Colonic mucosa (tissue), 4 donors: ENCODE data around the gene S100PBP. TPM values are rescaled to one million over a fixed set of nuclear protein-coding genes. Genes with fewer than 3 reads are reported as not detected.

Experiments
- DNase-seq: peaks from one replicate; pipeline ENCODE4 v3.0.0-alpha.2; 2020
- H3K27ac ChIP-seq: fragments of 200-600 bp; one replicate; pipeline ENCODE4 v1.8.0; 2021
- H3K27me3 ChIP-seq: fragments of 200-600 bp; one replicate; pipeline ENCODE4 v1.8.0; 2021
- H3K36me3 ChIP-seq: fragments of 200-600 bp; one replicate; pipeline ENCODE4 v1.8.0; 2021
- H3K4me1 ChIP-seq: fragments of 200-600 bp; one replicate; pipeline ENCODE4 v1.8.0; 2021; ENCODE audit warnings: mild to moderate bottlenecking
- H3K4me3 ChIP-seq: fragments of 200-600 bp; one replicate; pipeline ENCODE4 v1.8.0; 2021
- H3K9ac ChIP-seq, 2 donors: one replicate each; pipeline ENCODE4 v1.7.0; 2013; ENCODE audit warnings: control low read depth in 2 of 2, low read depth in 2 of 2, low read length in 2 of 2
- H3K9me3 ChIP-seq: fragments of 200-600 bp; one replicate; pipeline ENCODE4 v1.8.0; 2021
- CTCF ChIP-seq: fragments of 200-600 bp; IDR thresholded peaks from one replicate; pipeline ENCODE4 v1.8.0; 2022; ENCODE audit warnings: antibody characterized with exemption, mild to moderate bottlenecking
- intact Hi-C: fragments of 100-400 bp; cut with DNase I; formaldehyde crosslinking; loops from one replicate; pipeline ENCODE4 v1.14.1; 2022
- total RNA-seq, 2 donors: library from RNA; stranded (reverse); fragmentation: NEBNext Ultra II Directional in 1 of 2; extraction: Animal tissue kit (Norgen Biotek cat#: 25700) in 1 of 2; gene quantifications; one replicate each; pipeline ENCODE4 v1.2.1, GENCODE V29; 2021
- donor health status: healthy.
- donor health status: DM: no; HTN: no; CAD: no.
- donor health status: DM: no; HTN: no; CAD: no.

The S100PBP gene
- total RNA-seq, 2 donors from 2014 or later = 19.0 to 24.9 TPM

- H3K27ac ChIP-seq = no peak overlapping the region
- H3K9me3 ChIP-seq = no peaks in the 10 kb centered on the region
- H3K4me3 ChIP-seq = no peak overlapping the region
- no peak overlapping the region for H3K9ac ChIP-seq
- intact Hi-C loops = no loop called here
- no peak for DNase-seq
- TF ChIP-seq CTCF = no peak
- no peaks in the 10 kb centered on the region for H3K27me3 ChIP-seq
- H3K36me3 ChIP-seq = no peaks in the 10 kb centered on the region
- H3K4me1 ChIP-seq = no peaks in the 10 kb centered on the region
Observed at GRCh38 chr1:32858136-32858535, 40.7 kb downstream of the S100PBP start.

- Histone ChIP-seq H3K4me3 (no peak overlapping the region), H3K9me3 (no peaks in the 10 kb centered on the region), H3K9ac (no peak overlapping the region), H3K27me3 (no peaks in the 10 kb centered on the region), H3K27ac (no peak overlapping the region), H3K36me3 (no peaks in the 10 kb centered on the region), H3K4me1 (no peaks in the 10 kb centered on the region)
- no peak for DNase-seq
- no peak for TF ChIP-seq CTCF
- intact Hi-C loops = no loop called here
Observed at GRCh38 chr1:32858791-32859190, 41.3 kb downstream of the S100PBP start.

GRCh38 chr1:32859915-32860314, 42.5 kb downstream of the S100PBP start:
- H3K9me3 ChIP-seq = no peaks in the 10 kb centered on the region
- intact Hi-C loops = loop anchor here (10.0 kb wide), 1 partner anchor 155 kb away; the partner anchor contains the start of gene SYNC
- H3K9ac ChIP-seq = no peak overlapping the region
- H3K4me1 ChIP-seq = no peaks in the 10 kb centered on the region
- H3K27ac ChIP-seq = no peak overlapping the region
- no peak for DNase-seq
- H3K4me3 ChIP-seq = no peak overlapping the region
- TF ChIP-seq CTCF = no peak
- no peaks in the 10 kb centered on the region for H3K27me3 ChIP-seq
- H3K36me3 ChIP-seq = no peaks in the 10 kb centered on the region

GRCh38 chr1:32860566-32860965, 43.1 kb downstream of the S100PBP start:
- no peak for DNase-seq
- H3K27ac ChIP-seq = no peak overlapping the region
- H3K36me3 ChIP-seq = no peaks in the 10 kb centered on the region
- no peak for TF ChIP-seq CTCF
- H3K27me3 ChIP-seq = no peaks in the 10 kb centered on the region
- H3K4me3 ChIP-seq = no peak overlapping the region
- H3K9me3 ChIP-seq = no peaks in the 10 kb centered on the region
- no peak overlapping the region for H3K9ac ChIP-seq
- no peaks in the 10 kb centered on the region for H3K4me1 ChIP-seq
- intact Hi-C loops = loop anchor here (10.0 kb wide), 1 partner anchor 156 kb away; the partner anchor contains the start of gene SYNC

- H3K36me3 ChIP-seq = no peaks in the 10 kb centered on the region
- intact Hi-C loops = loop anchor here (10.0 kb wide), 1 partner anchor 157 kb away; the partner anchor contains the start of gene SYNC
Observed at GRCh38 chr1:32861904-32862695, 44.6 kb downstream of the S100PBP start.

More at GRCh38 chr1:32861904-32862695, 44.6 kb downstream of the S100PBP start:
- TF ChIP-seq CTCF = no peak
- H3K9me3 ChIP-seq = no peaks in the 10 kb centered on the region
- no peak overlapping the region for H3K9ac ChIP-seq
- H3K4me1 ChIP-seq = no peaks in the 10 kb centered on the region
- no peak for DNase-seq
- no peaks in the 10 kb centered on the region for H3K27me3 ChIP-seq
- H3K27ac ChIP-seq = no peak overlapping the region
- no peak overlapping the region for H3K4me3 ChIP-seq
